GM12878 (cell line): ENCODE results near the gene FSIP1. TPM values are rescaled to one million over a fixed set of nuclear protein-coding genes. Genes with fewer than 3 reads are reported as not detected.

ENCODE experiments used
- ATAC-seq: fragments of 200-7000 bp; cut with Tn5 transposase; 3 replicates; pipeline ENCODE4 v1.9.1; 2020; ENCODE audit warnings: mild to moderate bottlenecking, moderate library complexity
- BruUV-seq: library from RNA; stranded (reverse); fragments of 400-500 nt; replicated peaks from 2 replicates; lab custom pipeline; 2021; lab: Mats Ljungman, UMichigan
- CTCF ChIA-PET: fragments of 300-600 bp; sonication (Branson Sonifier 250); formaldehyde crosslinking; extraction: SDS; loops from one replicate; lab custom pipeline; 2021; ENCODE audit warnings: inconsistent platforms; lab: Yijun Ruan, JAX
- POLR2A ChIA-PET: fragments of 350-600 bp; formaldehyde crosslinking; extraction: SDS; loops from one replicate; lab custom pipeline; 2021; ENCODE audit warnings: inconsistent platforms; lab: Charles Lee
- RAD21 ChIA-PET: fragments of 300-600 bp; sonication (Branson Sonifier 250); formaldehyde crosslinking; loops from one replicate; lab custom pipeline; 2023; ENCODE audit warnings: antibody characterized with exemption; ENCODE audit not compliant: unreplicated experiment; lab: Charles Lee
- SMC1A ChIA-PET: fragments of 300-600 bp; sonication (Branson Sonifier 250); formaldehyde crosslinking; loops from one replicate; lab custom pipeline; 2023; ENCODE audit not compliant: unreplicated experiment, uncharacterized antibody; lab: Charles Lee
- DNase-seq: peaks from one replicate; pipeline ENCODE4 v3.0.0-alpha.2; 2011; ENCODE audit warnings: low read depth, low spot score
- FAIRE-seq: peaks from 3 replicates; lab custom pipeline; 2011; peaks lifted over from hg19 to GRCh38; lab: Jason Lieb, UNC
- H2AFZ ChIP-seq: 2 replicates; pipeline ENCODE4 v1.6.0; 2011; ENCODE audit warnings: low read depth, low read length, control low read depth; ENCODE audit not compliant: control insufficient read depth
- H3K27ac ChIP-seq: 2 replicates; pipeline ENCODE4 v1.5.1; 2011; ENCODE audit warnings: control low read depth; ENCODE audit not compliant: control insufficient read depth, insufficient read depth
- H3K27me3 ChIP-seq, 2 experiments: replicated peaks in 1 of 2; 2 replicates each; pipeline versions ENCODE4 v1.6.0 to v1.6.1; 2011; ENCODE audit warnings: low read length in 1 of 2; ENCODE audit not compliant: control insufficient read depth in 2 of 2, insufficient read depth in 2 of 2
- H3K36me3 ChIP-seq, 2 experiments: 2 replicates each; pipeline ENCODE4 v1.5.1; 2011; ENCODE audit warnings: low read length in 1 of 2; ENCODE audit not compliant: control insufficient read depth in 2 of 2, insufficient read depth in 2 of 2
- H3K4me1 ChIP-seq: 2 replicates; pipeline ENCODE4 v1.6.1; 2011; ENCODE audit warnings: mild to moderate bottlenecking, low read length, moderate library complexity, mixed read lengths; ENCODE audit not compliant: control insufficient read depth, insufficient read depth
- H3K4me2 ChIP-seq: 2 replicates; pipeline ENCODE4 v1.6.0; 2011; ENCODE audit warnings: control low read depth; ENCODE audit not compliant: control insufficient read depth, insufficient read depth
- H3K4me3 ChIP-seq: fragments of 200-600 bp; sonication (generic); 2 replicates; pipeline ENCODE4 v1.5.1; 2016
- H3K79me2 ChIP-seq: 2 replicates; pipeline ENCODE4 v1.6.0; 2011; ENCODE audit warnings: low read length; ENCODE audit not compliant: control insufficient read depth, insufficient read depth
- H3K9ac ChIP-seq: 2 replicates; pipeline ENCODE4 v1.8.0; 2011; ENCODE audit warnings: low read length, control low read depth, mixed read lengths; ENCODE audit not compliant: control insufficient read depth, insufficient read depth
- H3K9me3 ChIP-seq: replicated peaks from 3 replicates; pipeline ENCODE4 v1.5.1; 2011; ENCODE audit warnings: mild to moderate bottlenecking, low read length; ENCODE audit not compliant: control insufficient read depth, insufficient read depth
- H4K20me1 ChIP-seq: 2 replicates; pipeline ENCODE4 v1.6.0; 2011; ENCODE audit not compliant: control insufficient read depth, insufficient read depth
- ASH2L ChIP-seq: fragments of 300-600, 200-600 bp; sonication (generic); IDR thresholded peaks from 2 replicates; pipeline ENCODE4 v1.6.1; 2017; ENCODE audit warnings: low read depth, mild to moderate bottlenecking, borderline replicate concordance
- ATF7 ChIP-seq: fragments of 450-650 bp; IDR thresholded peaks from 2 replicates; pipeline ENCODE4 v1.6.1; 2016; ENCODE audit warnings: low read depth, mild to moderate bottlenecking
- BCL11A ChIP-seq: IDR thresholded peaks from 2 replicates; pipeline ENCODE4 v1.6.1; 2011; ENCODE audit warnings: low read depth, low read length
- CHD4 ChIP-seq: fragments of 200-600 bp; sonication (generic); IDR thresholded peaks from 2 replicates; pipeline ENCODE4 v1.6.1; 2016; ENCODE audit warnings: mild to moderate bottlenecking
- ETV6 ChIP-seq, 2 experiments: fragments of 450-650 bp in 1 of 2; IDR thresholded peaks in 1 of 2; conservative IDR thresholded peaks in 1 of 2; 2 replicates each; pipeline ENCODE4 v1.6.1; 2014; ENCODE audit warnings: antibody characterized with exemption in 1 of 2, borderline replicate concordance in 1 of 2, low read depth in 1 of 2, mild to moderate bottlenecking in 1 of 2, moderate library complexity in 1 of 2
- IKZF2 ChIP-seq, 2 experiments: fragments of 450-650 bp; IDR thresholded peaks; 2 replicates each; pipeline ENCODE4 v1.6.1; 2017; ENCODE audit warnings: mild to moderate bottlenecking in 2 of 2, moderate library complexity in 2 of 2
- MTA2 ChIP-seq: fragments of 450-650 bp; IDR thresholded peaks from 2 replicates; pipeline ENCODE4 v1.6.1; 2016; ENCODE audit warnings: low read depth, mild to moderate bottlenecking, moderate library complexity
- NR2F1 ChIP-seq: fragments of 450-650 bp; conservative IDR thresholded peaks from 2 replicates; pipeline ENCODE4 v1.6.1; 2017; ENCODE audit warnings: mild to moderate bottlenecking
- NRF1 ChIP-seq: conservative IDR thresholded peaks from 2 replicates; pipeline ENCODE4 v1.6.1; 2011; ENCODE audit warnings: mild to moderate bottlenecking, low read depth, low read length, improper control_type of control experiment
- PML ChIP-seq: IDR thresholded peaks from 2 replicates; pipeline ENCODE4 v1.6.1; 2012; ENCODE audit warnings: low read length, inconsistent platforms
- RAD51 ChIP-seq: fragments of 450-650 bp; IDR thresholded peaks from 2 replicates; pipeline ENCODE4 v1.6.1; 2016; ENCODE audit warnings: moderate library complexity, mild to moderate bottlenecking, inconsistent platforms
- SIN3A ChIP-seq: IDR thresholded peaks from 2 replicates; pipeline ENCODE4 v1.6.1; 2012; ENCODE audit warnings: low read depth, low read length, improper control_type of control experiment
- SMAD1 ChIP-seq: fragments of 450-650 bp; IDR thresholded peaks from 2 replicates; pipeline ENCODE4 v1.6.1; 2018; ENCODE audit warnings: mild to moderate bottlenecking, low read depth; ENCODE audit not compliant: partially characterized antibody
- ZNF207 ChIP-seq: fragments of 450-650 bp; IDR thresholded peaks from 2 replicates; pipeline ENCODE4 v1.6.1; 2014; ENCODE audit warnings: antibody characterized with exemption, mild to moderate bottlenecking, borderline replicate concordance
- WGBS: methylation state at CpG from one replicate; pipeline ENCODE4 v1.1.6; 2016; ENCODE audit warnings: low lambda C conversion rate; ENCODE audit not compliant: insufficient replicate concordance, insufficient coverage; ENCODE audit errors: missing lambda C conversion rate; 5-methylcytosine and 5-hydroxymethylcytosine counted together
- in situ Hi-C: fragments of 300-500 bp; cut with MboI; formaldehyde crosslinking; loops from 9 replicates; pipeline ENCODE4 v1.14.3; 2018; ENCODE audit warnings: mixed read lengths
- intact Hi-C: fragments of 100-400 bp; cut with micrococcal nuclease; formaldehyde crosslinking; loops from one replicate; pipeline ENCODE4 v1.14.2; 2022; ENCODE audit not compliant: unreplicated experiment
- polyA plus RNA-seq, 11 experiments: library from polyadenylated mRNA; depleted of rRNA in 4 of 11; unstranded in 6 of 11; stranded (reverse) in 5 of 11; fragments of >200 nt; fragmentation: Nextera tagmentation in 4 of 11; fragmentation: Illumina TruSeq in 1 of 11; extraction: Ambion mirVana in 4 of 11; extraction: Trizol in 1 of 11; gene quantifications; 1 replicate in 1 of 11; 2 replicates in 10 of 11; pipeline versions ENCODE4 v1.2.1 to v1.2.3, GENCODE V29; 2011 to 2016; ENCODE audit warnings: inconsistent platforms in 2 of 11, missing spikeins in 2 of 11, low read depth in 1 of 11
- total RNA-seq, 4 experiments: library from RNA; depleted of rRNA in 3 of 4; stranded (reverse); fragments of >200 nt in 3 of 4; fragmentation: Illumina TruSeq in 1 of 4; extraction: Trizol in 1 of 4; gene quantifications; 2 replicates each; pipeline versions ENCODE4 v1.2.1 to v1.2.3, GENCODE V29; 2013 to 2021
- TF ChIP-seq, protein P1 (sequence below): fragments of 450-650 bp; IDR thresholded peaks from 2 replicates; pipeline ENCODE4 v1.6.1; 2017; ENCODE audit warnings: low read depth, mild to moderate bottlenecking, moderate library complexity
- TF ChIP-seq, protein P2 (sequence below): IDR thresholded peaks from 2 replicates; pipeline ENCODE4 v1.6.1; 2012; ENCODE audit warnings: low read length, inconsistent platforms
- TF ChIP-seq, protein P3 (sequence below): fragments of 450-650 bp; IDR thresholded peaks from 2 replicates; pipeline ENCODE4 v1.6.1; 2017; ENCODE audit warnings: mild to moderate bottlenecking, moderate library complexity
- TF ChIP-seq, protein P4 (sequence below): IDR thresholded peaks from 2 replicates; pipeline ENCODE4 v1.6.1; 2012; ENCODE audit warnings: low read depth, low read length, improper control_type of control experiment

Gene FSIP1
- total and polyA plus RNA-seq, 10 of the 15 experiments (the other 5 are each of a cell fraction or from before 2014, with no cell fraction given): 0.15 to 0.67 (median 0.35) TPM

DNA sequence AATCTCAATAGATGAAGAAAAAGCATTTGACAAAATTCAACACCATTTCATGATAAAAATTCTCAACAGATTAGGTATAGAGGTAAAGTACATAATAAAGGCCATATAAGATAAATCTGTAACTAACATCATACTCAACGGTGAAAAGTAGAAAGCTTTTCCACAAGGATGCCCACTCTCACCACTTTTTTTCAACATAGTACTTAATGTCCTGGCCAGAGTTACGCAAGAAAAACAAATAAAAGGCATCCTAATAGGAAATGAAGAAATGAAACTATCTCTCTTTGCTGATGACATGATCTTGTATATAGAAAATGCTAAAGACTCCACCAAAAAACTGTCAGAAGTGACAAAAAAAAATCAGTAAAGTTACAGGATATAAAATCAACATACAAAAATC, 168.8 kb downstream of the FSIP1 start:
- DNase-seq (no peak), ATAC-seq (no peak), FAIRE-seq (no peak)
- no peak overlapping the region for H3K4me3 ChIP-seq
- no peak overlapping the region for H2AFZ ChIP-seq
- H3K9me3 ChIP-seq: peaks cover 5% of the 10 kb centered on the region; the same call in 2 of the 3 replicates
- H3K27ac ChIP-seq: no peak overlapping the region
- no peaks in the 10 kb centered on the region for H3K36me3 ChIP-seq
- WGBS: 9% methylated on average over 2 of the region's 2 CpGs
- H3K79me2 ChIP-seq: no peaks in the 10 kb centered on the region
- no peak overlapping the region for H3K4me2 ChIP-seq
- ChIA-PET RAD21 (no interaction called here), SMC1A (no interaction called here), CTCF (no interaction called here), POLR2A (no interaction called here)
- intact Hi-C loops (no loop called here), in situ Hi-C loops (no loop called here)
- H3K4me1 ChIP-seq: no peaks in the 10 kb centered on the region
- BruUV-seq: no TSS peak
- H3K9ac ChIP-seq: no peak overlapping the region
- H4K20me1 ChIP-seq: no peaks in the 10 kb centered on the region
- no peak for TF ChIP-seq IKZF2 (IDR thresholded peaks at IDR 0.05)
- TF ChIP-seq NR2F1: no peak
- TF ChIP-seq MTA2: no peak
- TF ChIP-seq SMAD1: no peak
- TF ChIP-seq, protein P1, sequence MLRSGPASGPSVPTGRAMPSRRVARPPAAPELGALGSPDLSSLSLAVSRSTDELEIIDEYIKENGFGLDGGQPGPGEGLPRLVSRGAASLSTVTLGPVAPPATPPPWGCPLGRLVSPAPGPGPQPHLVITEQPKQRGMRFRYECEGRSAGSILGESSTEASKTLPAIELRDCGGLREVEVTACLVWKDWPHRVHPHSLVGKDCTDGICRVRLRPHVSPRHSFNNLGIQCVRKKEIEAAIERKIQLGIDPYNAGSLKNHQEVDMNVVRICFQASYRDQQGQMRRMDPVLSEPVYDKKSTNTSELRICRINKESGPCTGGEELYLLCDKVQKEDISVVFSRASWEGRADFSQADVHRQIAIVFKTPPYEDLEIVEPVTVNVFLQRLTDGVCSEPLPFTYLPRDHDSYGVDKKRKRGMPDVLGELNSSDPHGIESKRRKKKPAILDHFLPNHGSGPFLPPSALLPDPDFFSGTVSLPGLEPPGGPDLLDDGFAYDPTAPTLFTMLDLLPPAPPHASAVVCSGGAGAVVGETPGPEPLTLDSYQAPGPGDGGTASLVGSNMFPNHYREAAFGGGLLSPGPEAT: no peak
- TF ChIP-seq, protein P2, sequence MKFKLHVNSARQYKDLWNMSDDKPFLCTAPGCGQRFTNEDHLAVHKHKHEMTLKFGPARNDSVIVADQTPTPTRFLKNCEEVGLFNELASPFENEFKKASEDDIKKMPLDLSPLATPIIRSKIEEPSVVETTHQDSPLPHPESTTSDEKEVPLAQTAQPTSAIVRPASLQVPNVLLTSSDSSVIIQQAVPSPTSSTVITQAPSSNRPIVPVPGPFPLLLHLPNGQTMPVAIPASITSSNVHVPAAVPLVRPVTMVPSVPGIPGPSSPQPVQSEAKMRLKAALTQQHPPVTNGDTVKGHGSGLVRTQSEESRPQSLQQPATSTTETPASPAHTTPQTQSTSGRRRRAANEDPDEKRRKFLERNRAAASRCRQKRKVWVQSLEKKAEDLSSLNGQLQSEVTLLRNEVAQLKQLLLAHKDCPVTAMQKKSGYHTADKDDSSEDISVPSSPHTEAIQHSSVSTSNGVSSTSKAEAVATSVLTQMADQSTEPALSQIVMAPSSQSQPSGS: no peak
- no peak for TF ChIP-seq NRF1
- no peak for TF ChIP-seq PML
- TF ChIP-seq BCL11A: no peak
- no peak for TF ChIP-seq ZNF207
- TF ChIP-seq ASH2L: no peak
- TF ChIP-seq, protein P3, sequence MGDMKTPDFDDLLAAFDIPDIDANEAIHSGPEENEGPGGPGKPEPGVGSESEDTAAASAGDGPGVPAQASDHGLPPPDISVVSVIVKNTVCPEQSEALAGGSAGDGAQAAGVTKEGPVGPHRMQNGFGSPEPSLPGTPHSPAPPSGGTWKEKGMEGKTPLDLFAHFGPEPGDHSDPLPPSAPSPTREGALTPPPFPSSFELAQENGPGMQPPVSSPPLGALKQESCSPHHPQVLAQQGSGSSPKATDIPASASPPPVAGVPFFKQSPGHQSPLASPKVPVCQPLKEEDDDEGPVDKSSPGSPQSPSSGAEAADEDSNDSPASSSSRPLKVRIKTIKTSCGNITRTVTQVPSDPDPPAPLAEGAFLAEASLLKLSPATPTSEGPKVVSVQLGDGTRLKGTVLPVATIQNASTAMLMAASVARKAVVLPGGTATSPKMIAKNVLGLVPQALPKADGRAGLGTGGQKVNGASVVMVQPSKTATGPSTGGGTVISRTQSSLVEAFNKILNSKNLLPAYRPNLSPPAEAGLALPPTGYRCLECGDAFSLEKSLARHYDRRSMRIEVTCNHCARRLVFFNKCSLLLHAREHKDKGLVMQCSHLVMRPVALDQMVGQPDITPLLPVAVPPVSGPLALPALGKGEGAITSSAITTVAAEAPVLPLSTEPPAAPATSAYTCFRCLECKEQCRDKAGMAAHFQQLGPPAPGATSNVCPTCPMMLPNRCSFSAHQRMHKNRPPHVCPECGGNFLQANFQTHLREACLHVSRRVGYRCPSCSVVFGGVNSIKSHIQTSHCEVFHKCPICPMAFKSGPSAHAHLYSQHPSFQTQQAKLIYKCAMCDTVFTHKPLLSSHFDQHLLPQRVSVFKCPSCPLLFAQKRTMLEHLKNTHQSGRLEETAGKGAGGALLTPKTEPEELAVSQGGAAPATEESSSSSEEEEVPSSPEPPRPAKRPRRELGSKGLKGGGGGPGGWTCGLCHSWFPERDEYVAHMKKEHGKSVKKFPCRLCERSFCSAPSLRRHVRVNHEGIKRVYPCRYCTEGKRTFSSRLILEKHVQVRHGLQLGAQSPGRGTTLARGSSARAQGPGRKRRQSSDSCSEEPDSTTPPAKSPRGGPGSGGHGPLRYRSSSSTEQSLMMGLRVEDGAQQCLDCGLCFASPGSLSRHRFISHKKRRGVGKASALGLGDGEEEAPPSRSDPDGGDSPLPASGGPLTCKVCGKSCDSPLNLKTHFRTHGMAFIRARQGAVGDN: no peak
- no peak for TF ChIP-seq CHD4
- no peak for TF ChIP-seq RAD51
- TF ChIP-seq ETV6 (conservative IDR thresholded peaks at IDR 0.05 in 1 of 2, IDR thresholded peaks at IDR 0.05 in 1 of 2; ENCODE audit: borderline replicate concordance in 1 of 2, low read depth in 1 of 2): no peak
- no peak for TF ChIP-seq ATF7
- TF ChIP-seq SIN3A: no peak
- TF ChIP-seq, protein P4, sequence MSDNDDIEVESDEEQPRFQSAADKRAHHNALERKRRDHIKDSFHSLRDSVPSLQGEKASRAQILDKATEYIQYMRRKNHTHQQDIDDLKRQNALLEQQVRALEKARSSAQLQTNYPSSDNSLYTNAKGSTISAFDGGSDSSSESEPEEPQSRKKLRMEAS: no peak
- no peaks in the 10 kb centered on the region for H3K27me3 ChIP-seq
